ENCODE data around the gene IQCE. TPM values are rescaled to one million over a fixed set of nuclear protein-coding genes. Genes with fewer than 3 reads are reported as not detected.

Gene IQCE
- total RNA-seq, 3 donors from 2014 or later (not counting 1 experiment from before 2014, with no cell fraction given), result 9.6 to 13.5 (median 11.3) TPM

GRCh38 chr7:2575046-2575732, 16.4 kb downstream of the IQCE start:
- WGBS (ENCODE audit: insufficient coverage), result 63% methylated on average over 21 of the region's 21 CpGs
- H3K36me3 Mint-ChIP-seq, result no peaks in the 10 kb centered on the region
- peaks cover 11 to 19% of the 10 kb centered on the region in 2 donors for H3K4me1 Mint-ChIP-seq
- H3K9me3 Mint-ChIP-seq, result no peaks in the 10 kb centered on the region
- H3K4me3 Mint-ChIP-seq, result no peak overlapping the region
- Histone ChIP-seq H3K27ac (ENCODE audit: low read length) (no peak overlapping the region), H3K36me3 (ENCODE audit: control insufficient read depth, insufficient read depth, low read length) (peaks cover 3% of the 10 kb centered on the region), H3K27me3 (ENCODE audit: control insufficient read depth, insufficient read depth, low read length) (no peaks in the 10 kb centered on the region), H3K9me3 (ENCODE audit: control insufficient read depth, insufficient read depth, low read length) (no peaks in the 10 kb centered on the region), H3K4me3 (ENCODE audit: low read length) (no peak overlapping the region), H3K4me1 (ENCODE audit: control insufficient read depth, insufficient read depth, low read length) (no peaks in the 10 kb centered on the region)
- intact Hi-C loops (cut with micrococcal nuclease), result no loop called here
- DNase-seq (no peak), ATAC-seq (no peak)
- H3K27ac Mint-ChIP-seq, result no peak overlapping the region
- no peaks in the 10 kb centered on the region for H3K27me3 Mint-ChIP-seq (ENCODE audit: low read depth in 2 of 2)
- TF ChIP-seq, protein P1, sequence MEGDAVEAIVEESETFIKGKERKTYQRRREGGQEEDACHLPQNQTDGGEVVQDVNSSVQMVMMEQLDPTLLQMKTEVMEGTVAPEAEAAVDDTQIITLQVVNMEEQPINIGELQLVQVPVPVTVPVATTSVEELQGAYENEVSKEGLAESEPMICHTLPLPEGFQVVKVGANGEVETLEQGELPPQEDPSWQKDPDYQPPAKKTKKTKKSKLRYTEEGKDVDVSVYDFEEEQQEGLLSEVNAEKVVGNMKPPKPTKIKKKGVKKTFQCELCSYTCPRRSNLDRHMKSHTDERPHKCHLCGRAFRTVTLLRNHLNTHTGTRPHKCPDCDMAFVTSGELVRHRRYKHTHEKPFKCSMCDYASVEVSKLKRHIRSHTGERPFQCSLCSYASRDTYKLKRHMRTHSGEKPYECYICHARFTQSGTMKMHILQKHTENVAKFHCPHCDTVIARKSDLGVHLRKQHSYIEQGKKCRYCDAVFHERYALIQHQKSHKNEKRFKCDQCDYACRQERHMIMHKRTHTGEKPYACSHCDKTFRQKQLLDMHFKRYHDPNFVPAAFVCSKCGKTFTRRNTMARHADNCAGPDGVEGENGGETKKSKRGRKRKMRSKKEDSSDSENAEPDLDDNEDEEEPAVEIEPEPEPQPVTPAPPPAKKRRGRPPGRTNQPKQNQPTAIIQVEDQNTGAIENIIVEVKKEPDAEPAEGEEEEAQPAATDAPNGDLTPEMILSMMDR (IDR thresholded peaks at IDR 0.05), result no peak

GRCh38 chr7:2575733-2576340, 17.1 kb downstream of the IQCE start:
- no peaks in the 10 kb centered on the region for H3K9me3 Mint-ChIP-seq
- peaks cover 3% of the 10 kb centered on the region for H3K36me3 ChIP-seq (ENCODE audit: control insufficient read depth, insufficient read depth, low read length)
- ATAC-seq (no peak), DNase-seq (no peak)
- no peak overlapping the region for H3K4me3 ChIP-seq (ENCODE audit: low read length)
- 86% methylated on average over 19 of the region's 21 CpGs for WGBS (ENCODE audit: insufficient coverage)
- H3K27me3 ChIP-seq (ENCODE audit: control insufficient read depth, insufficient read depth, low read length), result no peaks in the 10 kb centered on the region
- no peaks in the 10 kb centered on the region for H3K36me3 Mint-ChIP-seq
- no peaks in the 10 kb centered on the region for H3K27me3 Mint-ChIP-seq (ENCODE audit: low read depth in 2 of 2)
- no peaks in the 10 kb centered on the region for H3K9me3 ChIP-seq (ENCODE audit: control insufficient read depth, insufficient read depth, low read length)
- H3K4me1 Mint-ChIP-seq, result peaks cover 11 to 19% of the 10 kb centered on the region in 2 donors
- TF ChIP-seq, protein P1 (IDR thresholded peaks at IDR 0.05), result no peak
- no peak overlapping the region for H3K27ac ChIP-seq (ENCODE audit: low read length)
- H3K27ac Mint-ChIP-seq, result no peak overlapping the region
- no peaks in the 10 kb centered on the region for H3K4me1 ChIP-seq (ENCODE audit: control insufficient read depth, insufficient read depth, low read length)
- intact Hi-C loops (cut with micrococcal nuclease), result no loop called here
- H3K4me3 Mint-ChIP-seq, result no peak overlapping the region

DNA sequence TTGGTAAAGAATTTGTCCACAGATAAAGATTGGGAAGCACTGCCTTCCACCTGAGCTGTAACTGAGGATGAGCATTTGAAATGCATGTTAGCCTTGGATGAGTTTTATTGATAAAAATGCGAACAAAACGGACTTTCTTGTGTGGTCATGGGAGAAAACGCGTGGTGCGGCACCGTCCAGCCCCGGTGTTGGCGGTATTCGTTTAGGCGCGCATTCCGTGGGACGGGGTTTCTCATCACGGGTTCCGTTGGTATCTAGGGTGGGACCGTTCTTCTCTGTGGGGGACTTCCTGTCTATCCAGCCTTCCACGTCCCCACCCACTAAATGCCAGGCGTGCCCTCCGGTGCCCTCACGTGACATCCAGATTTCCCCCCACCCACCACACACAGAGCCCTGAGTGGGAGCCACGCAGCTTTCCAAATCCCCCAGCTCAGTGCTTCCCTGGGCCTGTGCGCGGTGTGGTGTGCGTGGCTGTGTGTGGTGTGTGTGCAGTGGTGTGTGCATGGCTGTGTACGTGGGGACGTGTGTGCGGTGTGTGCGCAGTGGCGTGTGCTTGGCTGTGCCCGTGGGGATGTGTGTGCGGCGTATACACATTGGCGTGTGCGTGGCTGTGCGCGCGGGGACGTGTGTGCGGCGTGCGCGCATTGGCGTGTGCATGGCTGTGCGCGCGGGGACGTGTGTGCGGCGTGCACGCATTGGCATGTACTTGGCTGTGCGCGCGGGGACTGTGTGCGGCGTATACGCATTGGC, 18.1 kb downstream of the IQCE start:
- Mint-ChIP-seq H3K4me3 (no peak overlapping the region), H3K4me1 (peaks cover 11 to 19% of the 10 kb centered on the region in 2 donors), H3K27me3 (ENCODE audit: low read depth in 2 of 2) (no peaks in the 10 kb centered on the region), H3K9me3 (no peaks in the 10 kb centered on the region), H3K36me3 (no peaks in the 10 kb centered on the region), H3K27ac (no peak overlapping the region)
- H3K36me3 ChIP-seq (ENCODE audit: control insufficient read depth, insufficient read depth, low read length), result peaks cover 3% of the 10 kb centered on the region
- intact Hi-C loops (cut with micrococcal nuclease), result no loop called here
- no peaks in the 10 kb centered on the region for H3K9me3 ChIP-seq (ENCODE audit: control insufficient read depth, insufficient read depth, low read length)
- ATAC-seq (no peak), DNase-seq (no peak)
- 93% methylated on average over 56 of the region's 56 CpGs for WGBS (ENCODE audit: insufficient coverage)
- no peaks in the 10 kb centered on the region for H3K4me1 ChIP-seq (ENCODE audit: control insufficient read depth, insufficient read depth, low read length)
- H3K27me3 ChIP-seq (ENCODE audit: control insufficient read depth, insufficient read depth, low read length), result no peaks in the 10 kb centered on the region
- no peak overlapping the region for H3K27ac ChIP-seq (ENCODE audit: low read length)
- H3K4me3 ChIP-seq (ENCODE audit: low read length), result no peak overlapping the region
- TF ChIP-seq, protein P1 (IDR thresholded peaks at IDR 0.05), result no peak

All from natural killer cell (primary cell).